ENCODE data around the gene ADAM19.

Gene ADAM19

DNA sequence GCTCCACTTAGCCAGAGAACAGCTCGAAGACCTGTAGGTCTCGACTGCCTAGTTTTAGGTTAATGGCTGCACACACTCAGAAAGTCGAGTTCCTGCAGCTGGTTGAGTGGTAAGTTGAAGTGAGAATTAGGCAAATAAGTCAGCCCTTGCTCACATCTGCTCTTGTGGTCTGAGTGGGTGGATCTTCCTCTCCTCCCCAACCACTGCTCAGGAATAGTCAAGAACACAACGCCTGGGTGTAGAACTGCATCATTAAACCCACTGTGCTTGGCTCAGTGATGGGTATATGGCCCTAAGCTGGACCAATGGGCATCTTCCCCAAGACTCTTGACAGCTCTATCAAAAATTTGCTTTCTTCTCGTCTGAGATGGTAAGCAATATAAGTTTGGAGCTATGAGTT is 20.9 kb upstream of the ADAM19 start:
- DNase-seq: no peak

DNA sequence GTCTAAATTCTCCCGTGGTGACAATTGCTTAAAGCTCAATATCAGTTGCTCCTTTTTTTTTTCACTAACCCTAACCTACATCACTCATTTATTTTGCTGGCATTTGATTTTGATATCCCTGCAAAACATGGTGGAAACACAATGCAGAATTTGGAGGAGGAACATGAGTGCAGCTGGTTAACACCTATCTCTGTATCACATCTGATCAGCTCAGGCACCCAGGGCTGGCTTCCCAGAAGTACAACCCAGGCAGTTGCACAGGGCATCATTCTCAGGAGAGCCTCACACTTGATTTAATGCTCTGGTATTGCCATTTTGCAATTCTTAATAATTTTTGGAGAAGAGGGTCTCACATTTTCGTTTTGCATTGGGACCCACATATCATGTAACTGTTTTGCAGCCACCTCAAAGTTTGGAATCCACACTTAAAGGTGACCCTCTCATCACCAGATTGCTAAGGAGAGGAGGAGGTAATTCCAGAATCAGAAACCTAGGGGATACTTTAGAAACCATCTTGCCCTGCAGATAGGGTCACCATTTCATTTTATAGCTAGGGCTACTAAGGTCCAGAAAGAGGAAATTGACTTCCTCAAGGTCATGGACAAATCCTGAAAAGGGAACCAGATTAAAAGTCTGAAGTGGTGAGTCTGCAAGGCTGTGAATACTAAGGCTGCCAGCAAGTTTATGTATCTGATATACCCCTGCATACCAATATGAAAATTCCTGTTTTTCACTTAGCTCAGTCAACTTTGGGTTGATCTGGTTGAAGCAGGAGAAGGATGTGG is 19.3 kb upstream of the ADAM19 start:
- no peak for DNase-seq

DNA sequence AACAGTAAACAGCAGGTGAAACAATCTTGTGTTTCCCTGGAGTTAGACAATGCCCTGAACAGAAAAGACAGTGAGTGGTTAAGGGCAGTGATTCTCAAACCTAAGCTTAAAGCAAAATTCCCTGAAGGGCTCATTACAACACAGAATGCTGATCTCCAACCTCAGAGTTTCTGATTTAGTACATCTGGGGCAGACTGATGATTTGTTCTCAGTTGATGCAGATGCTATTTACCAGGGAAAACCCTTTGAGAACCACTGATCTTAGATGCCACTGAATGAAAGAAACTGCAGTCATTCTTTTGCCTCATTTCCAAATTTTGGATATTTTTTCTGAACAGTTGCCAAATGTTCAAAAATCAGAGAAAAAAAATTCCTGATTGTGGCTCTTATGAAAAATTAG is 18.7 kb upstream of the ADAM19 start:
- DNase-seq: no peak

DNA sequence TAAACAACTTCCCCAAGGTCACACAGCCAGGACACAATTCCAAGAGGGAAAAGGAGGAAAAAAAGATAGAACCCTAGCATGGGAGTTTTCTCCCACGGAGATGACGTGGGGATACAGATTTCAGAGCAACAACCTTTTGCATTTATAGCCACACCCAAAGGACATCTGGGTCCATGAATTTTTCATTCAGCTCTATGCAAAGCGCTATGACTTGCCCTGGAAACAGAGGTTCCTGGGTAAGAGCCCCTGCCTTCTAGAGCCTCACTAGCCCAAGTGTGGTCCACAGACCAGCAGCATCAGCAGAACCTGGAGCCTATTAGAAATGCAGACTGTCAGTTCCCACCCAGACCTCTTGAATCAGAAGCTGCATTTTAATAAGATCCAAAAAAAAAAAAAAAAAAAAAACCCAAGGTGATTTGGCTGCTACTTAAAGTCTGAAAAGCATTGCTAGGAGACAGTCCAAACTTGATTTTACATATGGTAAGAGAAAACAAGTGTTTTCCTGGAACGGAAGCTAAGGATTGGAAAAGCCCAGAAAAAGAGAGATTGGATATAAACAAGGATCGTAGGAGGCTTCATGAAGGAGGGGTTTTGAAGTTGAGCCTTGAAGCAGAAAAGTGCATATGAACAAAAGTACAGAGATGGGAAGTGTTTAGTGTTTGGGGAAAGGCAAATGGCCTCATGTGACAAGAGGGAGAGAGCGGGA is 17.6 kb upstream of the ADAM19 start:
- no peak for DNase-seq

DNA sequence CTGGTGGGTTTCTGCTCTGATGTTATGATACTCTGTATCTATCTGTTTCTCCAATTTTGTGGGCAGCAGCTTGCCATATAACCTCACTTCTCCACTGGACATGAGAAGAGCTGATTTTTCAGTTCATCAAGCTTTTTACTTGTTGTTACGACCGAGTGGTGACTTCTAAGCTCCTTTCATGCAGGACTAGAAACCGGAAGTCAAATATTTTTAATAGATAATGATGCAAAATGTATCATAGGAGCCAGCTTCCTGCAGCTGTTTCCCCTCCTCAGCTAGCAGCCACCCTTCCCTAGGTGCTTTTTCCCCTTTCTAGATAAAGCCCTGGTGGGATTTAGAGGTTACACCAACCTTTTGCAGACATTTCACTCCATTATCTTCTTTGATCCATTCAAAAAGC is 17.0 kb upstream of the ADAM19 start:
- DNase-seq: no peak

DNA sequence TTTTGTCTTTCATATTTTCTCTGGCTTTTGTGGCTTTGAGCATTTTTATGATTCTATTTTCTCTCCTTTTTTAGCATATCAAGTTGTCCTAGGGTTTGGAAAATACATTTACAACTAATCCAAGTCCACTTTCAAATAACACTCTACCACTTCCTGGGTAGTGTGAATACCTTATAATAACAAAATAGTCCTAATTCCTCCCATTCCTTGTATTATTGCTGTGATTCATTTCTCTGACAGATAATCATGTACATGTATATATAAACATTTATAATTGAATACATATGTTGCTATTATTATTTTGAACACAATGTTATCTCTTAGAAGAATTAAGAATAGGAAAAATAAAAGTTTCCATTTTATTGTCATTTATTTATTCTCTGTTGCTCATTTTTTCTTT is 14.9 kb upstream of the ADAM19 start:
- DNase-seq: no peak

DNA sequence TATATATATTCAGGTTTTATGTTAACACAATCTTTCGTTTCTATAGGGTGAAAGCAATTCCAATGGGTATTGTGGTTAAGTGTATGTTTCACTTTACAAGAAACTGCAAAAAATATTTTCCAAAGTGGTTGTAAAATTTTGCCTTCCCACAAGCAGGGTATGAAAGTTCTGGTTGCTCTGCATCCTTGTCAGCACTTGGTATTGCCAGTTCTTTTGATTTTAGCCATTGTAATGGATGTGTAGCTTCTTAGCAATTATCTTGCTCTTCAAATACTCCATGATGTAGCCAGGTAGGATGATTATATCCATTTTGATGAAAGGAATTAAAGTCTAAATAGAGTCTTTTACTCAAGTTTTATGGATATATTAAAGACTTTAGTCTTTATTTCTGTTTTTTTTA is 9.1 kb upstream of the ADAM19 start:
- DNase-seq: no peak

DNA sequence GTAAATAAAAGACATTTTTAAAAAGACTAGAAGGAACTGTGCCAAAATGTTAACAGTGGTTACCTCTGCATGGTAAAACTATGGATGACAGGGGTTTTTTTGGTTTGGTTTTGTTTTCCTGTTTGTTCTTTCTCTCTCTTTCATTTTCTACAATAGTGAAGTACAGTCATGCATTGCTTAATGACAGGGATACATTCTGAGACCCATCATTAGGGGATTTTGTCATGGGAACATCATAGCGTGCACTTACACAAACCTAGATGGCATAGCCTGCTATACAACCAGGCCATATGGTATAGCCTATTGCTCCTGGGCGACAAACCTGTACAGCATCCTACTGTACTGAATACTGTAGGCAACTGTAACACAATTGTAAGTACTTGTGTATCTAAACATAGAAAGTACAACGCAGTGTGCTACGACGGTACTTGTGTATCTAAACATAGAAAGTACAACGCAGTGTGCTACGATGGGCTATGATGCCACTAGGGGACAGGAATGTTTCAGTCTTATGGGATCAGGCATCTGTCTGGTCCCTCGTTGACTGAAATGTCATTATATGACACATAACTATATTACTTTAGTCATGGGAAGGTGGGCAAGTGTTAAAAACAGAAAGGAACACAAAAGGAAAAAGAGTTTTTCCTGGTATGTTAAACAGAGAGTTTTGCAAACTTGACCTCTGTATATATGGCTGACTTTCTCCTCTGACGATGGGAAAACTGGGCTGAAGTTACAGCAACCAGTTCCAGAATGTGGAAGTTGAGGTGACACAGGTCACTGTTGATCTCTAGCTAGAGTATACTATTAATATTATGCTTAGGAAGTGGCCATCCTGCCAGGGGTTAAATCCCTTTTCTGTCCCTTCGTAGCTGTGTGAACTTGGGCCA is 7.4 kb upstream of the ADAM19 start:
- DNase-seq: no peak

DNA sequence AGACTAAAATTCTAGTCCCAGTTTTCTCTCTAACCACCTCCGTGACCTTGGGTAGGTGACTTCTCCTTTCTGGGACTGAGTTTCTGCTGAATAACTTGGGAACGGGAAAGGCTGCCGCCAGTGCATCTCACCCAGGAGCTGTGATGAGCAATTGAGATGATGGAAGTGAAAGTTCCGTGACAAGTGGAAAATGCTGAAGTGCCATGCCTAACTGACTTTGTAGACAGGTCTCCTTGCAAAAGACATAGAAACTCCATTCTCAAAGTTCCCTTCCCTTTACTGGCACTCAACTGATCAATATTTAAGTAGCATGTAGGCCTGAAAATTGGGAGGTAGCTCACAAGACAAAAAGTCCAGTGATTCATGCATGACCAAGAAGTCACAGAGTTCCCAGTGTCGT is 6.3 kb upstream of the ADAM19 start:
- no peak for DNase-seq

DNA sequence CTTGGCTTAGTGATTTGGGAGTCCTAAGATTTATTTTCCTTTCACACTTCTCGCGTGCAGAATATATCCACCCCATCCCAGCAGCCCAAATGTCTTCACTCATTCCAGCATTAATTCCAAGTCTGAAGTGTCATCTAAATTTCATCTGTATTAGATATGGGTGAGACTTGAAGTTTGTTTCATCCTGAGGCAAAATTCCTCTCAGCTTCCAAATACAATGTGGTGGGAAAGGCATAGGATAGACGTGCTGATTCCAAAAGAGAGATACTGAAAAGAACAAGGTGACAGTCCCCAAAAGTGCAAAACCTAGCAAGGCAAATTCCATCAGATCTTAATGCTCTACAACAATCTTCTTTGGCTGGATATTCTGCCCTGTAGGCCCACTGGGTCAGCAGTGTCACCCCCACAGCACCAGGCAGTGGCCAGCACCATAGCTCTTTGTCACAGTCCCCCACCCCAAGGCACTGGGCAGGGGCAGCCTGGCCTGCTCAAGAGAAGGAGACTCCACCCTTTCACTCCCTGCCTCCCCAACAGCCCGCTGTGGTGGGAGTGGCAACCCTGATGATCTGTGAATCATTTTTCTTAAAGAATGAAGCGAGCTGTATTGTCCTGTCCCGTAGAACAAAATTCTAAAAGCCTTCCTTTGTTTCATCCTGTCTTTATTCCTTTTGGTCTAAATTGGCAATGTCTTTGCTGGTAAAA is 2.7 kb upstream of the ADAM19 start:
- DNase-seq: no peak

DNA sequence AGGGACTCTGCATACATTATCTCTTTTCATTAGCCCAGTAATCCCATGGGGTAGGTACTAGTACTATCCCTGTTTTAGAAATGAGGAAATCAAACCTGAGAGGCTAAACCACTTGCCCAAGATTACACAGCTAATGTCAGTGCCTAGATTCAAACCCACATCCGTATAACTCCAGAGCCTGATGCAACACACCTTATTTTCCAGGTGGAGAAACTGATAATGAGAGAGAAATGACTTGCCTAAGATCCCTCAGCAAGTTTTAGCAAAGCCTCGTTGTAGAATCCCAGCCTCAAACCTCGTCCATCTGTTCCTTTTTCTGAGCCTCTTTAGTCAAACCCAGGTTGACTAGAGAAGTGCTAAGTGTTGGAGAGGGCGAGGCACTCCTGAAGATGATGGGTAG is 1.1 kb upstream of the ADAM19 start:
- no peak for DNase-seq

DNA sequence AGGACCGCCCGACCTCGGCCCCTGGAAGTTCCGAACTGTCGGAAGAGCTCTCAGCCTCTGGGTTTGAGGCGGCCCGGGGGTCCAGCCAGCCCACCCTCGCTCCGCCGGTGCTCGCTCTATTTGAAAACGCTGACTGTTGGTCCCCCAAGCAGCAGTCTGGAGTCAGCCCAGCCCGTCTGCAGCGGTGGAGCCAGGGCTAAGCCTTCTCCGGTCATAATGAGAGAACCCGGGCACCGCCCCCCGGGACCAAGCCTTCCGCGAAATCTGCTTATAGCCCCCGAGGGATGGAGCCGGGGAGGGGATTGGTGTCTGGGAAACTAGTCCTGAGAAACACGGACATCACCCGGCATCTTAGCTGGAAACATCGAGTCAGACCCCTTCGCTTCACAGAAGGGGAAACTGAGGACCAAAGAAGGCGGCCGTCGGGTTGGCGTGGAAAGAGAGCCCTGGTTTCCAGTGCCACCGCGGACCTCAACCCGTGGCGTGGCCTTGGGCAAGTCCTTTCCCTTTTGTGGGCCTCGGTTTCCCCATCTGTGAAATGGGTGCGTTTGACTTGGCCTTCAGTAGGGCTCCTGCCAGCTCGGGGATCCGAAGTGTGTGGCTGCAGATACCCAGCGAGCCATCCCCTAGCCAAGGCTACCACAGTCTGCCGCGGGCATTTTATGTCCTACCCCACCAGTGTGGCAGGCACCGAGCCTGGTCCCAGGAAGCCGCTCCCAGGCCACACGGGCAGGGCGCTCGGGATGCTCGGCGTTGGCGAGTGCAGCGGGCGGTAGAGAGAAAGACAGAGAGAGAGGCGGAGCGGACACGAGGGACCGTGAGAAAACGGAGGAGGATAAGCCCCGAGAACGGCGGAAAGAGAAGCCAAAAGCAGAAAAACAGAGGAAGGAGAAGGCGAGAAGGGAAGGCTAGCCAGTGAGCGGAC is 857 bp downstream of the ADAM19 start:
- no peak for DNase-seq

DNA sequence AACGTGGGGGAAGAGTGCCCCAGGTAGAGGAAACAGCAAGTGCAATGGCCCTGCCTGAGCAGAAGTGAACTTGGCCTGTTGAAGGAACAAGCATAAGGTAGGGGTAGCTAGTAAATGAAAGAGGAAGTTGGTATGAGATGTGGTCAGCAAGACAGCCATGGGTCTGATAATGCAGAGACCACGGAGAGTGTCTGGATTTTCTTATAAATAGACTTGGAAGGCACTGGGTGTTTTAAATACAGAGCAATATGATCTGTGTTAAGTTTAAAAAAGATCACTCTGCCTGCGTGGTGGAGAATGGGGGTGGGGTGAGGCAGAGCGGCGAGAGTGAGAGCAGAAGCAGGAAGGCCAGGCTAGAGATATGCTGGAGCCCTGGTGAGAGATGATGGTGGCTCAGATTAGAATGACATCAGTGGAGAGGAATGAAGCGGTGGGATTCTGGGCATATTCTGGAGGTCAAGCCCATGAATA is 4.2 kb downstream of the ADAM19 start:
- peak in 1 of 2 donors; percentile 57 for DNase-seq

DNA sequence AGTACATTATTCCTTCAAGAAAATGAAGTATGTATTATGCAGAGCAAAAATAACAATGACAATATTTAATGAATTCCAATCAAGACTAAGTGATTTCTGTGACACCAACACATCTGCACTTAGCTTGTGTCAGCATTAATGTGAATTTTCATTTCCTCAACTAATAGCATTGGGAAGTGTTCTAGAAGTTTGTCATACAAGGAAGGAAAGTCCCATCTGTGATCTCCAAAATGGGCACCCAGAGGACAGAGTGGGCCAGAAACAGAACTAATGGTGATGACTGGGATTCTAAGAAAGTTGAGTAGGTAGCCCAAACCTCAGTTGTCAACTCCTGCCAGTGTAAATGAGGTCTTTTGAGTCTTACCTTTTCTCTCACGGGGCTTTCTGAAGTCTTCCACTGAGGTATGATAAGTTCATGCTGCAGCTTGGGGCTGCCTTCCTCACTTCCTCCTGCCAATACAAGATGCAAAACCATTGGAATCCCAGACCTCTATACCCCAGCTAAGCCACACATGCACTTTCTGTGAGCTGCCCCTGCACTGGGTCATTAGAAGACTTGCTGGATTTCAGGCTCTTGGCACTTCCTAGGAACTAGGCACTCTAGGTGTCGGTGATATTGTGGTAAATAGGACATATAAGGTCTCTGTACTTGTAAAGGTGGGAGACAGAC is 4.9 kb downstream of the ADAM19 start:
- DNase-seq: no peak

DNA sequence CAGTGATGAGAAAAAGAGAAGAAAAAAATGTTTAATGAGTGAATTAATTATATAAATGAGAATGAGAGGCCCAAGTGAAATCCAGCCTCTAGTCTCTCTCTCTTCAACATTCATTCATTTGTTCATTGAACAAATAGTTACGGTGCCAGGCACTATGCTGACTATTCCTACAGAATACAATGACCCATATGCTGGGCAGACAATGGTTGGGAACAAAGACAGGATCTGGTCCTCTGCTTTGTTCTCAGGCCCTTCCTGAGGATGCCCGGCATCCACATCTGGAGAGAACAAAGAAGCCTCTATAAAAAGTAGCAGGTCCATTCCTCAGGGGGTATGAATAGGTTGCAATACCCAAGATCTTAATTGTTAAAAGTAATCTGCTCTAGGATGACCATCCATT is 6.9 kb downstream of the ADAM19 start:
- peak; percentile 52 to 82 for DNase-seq

DNA sequence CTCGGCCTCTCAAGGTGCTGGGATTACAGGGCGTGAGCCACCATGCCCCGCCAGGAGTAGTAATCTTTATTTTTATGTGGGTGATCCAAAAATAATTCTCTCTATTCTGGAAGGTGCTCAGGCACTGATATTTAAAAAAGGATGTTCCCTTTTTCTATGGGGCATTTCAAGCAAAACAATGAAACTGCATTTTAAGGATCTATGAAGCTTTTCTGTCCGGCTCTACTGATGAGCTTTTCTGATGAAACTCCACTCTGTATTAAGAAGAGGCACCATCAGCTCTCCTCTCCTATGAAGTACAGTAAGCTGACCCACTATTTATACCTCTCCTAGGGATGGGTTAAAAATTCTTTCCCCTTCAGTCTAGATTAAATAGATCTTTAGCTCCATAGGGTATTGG is 7.4 kb downstream of the ADAM19 start:
- no peak for DNase-seq

DNA sequence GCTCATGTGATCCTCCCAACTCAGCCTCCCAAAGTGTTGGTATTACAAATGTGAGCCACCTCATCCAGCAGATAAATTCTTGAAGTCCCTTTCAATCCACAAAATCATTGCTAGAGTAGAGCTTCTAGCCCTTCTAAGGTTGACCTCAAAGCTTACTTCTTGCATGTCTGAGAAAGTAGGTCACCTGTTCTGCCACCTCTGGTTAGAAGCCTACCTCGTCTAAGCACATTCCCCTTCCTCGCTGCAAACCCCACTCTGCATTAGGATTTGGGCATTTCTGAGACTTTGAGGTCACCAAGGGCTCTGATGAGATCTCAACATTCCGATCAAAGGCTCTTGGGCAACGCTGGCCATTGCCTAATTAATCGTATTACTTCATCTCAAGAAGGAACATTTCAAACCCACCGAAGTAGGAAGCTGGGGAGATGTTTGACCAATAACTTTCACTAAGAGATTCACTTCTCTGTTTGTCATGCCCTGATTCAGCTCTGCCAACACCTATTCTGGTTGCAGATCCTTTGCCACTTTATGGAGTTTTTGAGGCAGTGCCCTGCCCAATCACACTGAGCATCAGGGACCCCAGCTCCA is 8.6 kb downstream of the ADAM19 start:
- DNase-seq: no peak

DNA sequence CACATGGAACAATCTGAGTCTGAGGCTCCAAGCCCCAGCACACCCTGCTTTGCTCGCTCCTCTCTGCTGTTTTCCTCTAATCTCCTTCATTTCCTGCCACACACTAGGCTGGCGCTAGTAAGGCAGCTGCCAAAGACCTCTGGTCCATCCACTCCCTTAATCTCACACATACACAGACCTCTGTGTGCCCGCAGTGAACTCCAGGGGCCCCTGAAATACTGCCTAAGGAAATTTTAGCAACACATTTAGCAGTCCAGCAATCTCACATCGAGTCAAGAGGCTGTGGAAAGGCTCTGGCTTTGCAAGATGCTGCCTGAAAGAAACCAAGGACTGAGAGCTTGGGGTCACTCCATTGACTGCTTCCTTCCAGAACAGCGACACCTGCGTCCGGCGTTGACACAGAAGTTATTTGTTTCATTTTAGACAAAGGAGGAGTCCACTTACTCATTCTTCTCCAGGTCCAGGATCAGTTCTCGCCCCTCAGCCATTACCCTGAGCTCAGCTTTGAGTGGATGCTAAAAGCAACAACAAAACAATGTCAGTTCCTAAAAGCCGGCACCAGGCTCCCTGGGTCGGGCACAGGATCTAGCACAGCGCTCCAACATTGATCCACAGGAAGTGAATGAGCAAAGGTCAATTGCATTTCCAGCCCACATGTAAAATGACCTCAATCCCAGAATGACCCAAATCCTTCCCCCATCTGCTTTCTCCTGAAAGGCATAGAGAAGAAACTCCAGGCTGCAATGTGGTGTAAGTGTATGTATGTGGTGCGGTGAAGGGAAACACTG is 11.5 kb downstream of the ADAM19 start:
- DNase-seq: peak in 1 of 2 donors; percentile 24

DNA sequence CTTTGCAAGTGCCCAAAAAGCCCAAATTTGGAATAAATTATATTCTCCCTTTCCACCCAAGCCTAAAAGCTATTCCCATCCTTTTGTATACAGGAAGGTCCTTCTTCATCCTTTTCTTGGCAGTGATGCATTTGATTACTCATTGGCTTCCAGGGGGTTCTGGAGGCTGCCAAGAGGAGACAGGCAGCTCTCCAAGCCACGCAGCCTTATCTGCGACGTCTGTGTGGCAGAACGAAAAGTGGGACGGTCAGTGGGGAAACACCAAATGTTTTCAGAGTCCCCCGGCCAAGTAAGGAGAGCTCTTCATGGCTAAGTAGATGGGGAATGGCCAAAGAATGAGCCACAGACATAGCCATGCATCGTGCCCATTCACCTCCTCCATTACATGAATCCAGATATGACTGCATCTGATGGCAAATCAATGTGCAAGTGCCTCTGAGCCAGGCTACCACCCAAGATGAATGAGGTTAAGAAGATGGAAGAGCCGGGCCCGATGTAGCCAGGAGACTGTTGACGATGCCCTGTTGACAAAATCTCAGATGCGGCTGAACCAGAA is 12.1 kb downstream of the ADAM19 start:
- DNase-seq: no peak

Data from hippocampal formation (tissue), 2 donors.